Endothelial cell of umbilical vein (primary cell): ENCODE data around the gene CD200R1L. TPM values are rescaled to one million over a fixed set of nuclear protein-coding genes. Genes with fewer than 3 reads are reported as not detected.

Experiments used
- BruUV-seq: library from RNA; stranded (reverse); fragments of 400-500 nt; replicated peaks from 2 replicates; lab custom pipeline; 2021; lab: Mats Ljungman, UMichigan
- CTCF ChIA-PET: fragments of 300-600, 350-600 bp; sonication (Branson Sonifier 250); formaldehyde crosslinking; loops from one replicate; lab custom pipeline; 2021; ENCODE audit warnings: antibody characterized with exemption, inconsistent platforms; lab: Charles Lee
- POLR2A ChIA-PET: fragments of 300-600, 350-600 bp; sonication (Branson Sonifier 250); formaldehyde crosslinking; loops from one replicate; lab custom pipeline; 2021; ENCODE audit warnings: antibody characterized with exemption, inconsistent platforms; lab: Charles Lee
- DNase-seq: peaks from one replicate; pipeline ENCODE4 v3.0.0-alpha.2; 2011; ENCODE audit warnings: low read depth, low spot score
- FAIRE-seq: peaks from 2 replicates; lab custom pipeline; 2011; peaks lifted over from hg19 to GRCh38; lab: Jason Lieb, UNC
- H2AFZ ChIP-seq: 2 replicates; pipeline ENCODE4 v1.6.0; 2012; ENCODE audit warnings: low read depth, low read length, control low read depth, inconsistent platforms
- H3K27ac ChIP-seq: 2 replicates; pipeline ENCODE4 v1.5.1; 2011; ENCODE audit warnings: low read depth, mild to moderate bottlenecking, control low read depth, low read length, moderate library complexity; ENCODE audit not compliant: insufficient read depth
- H3K27me3 ChIP-seq, 2 experiments: 2 replicates each; pipeline versions ENCODE4 v1.6.0 to v1.6.1; 2011; ENCODE audit warnings: low read length in 2 of 2, mixed read lengths in 1 of 2; ENCODE audit not compliant: control insufficient read depth in 2 of 2, insufficient read depth in 2 of 2
- H3K36me3 ChIP-seq, 2 experiments: 2 replicates in 1 of 2; 3 replicates in 1 of 2; pipeline ENCODE4 v1.5.1; 2011; ENCODE audit warnings: low read length in 2 of 2, mild to moderate bottlenecking in 1 of 2, moderate library complexity in 1 of 2; ENCODE audit not compliant: control insufficient read depth in 2 of 2, insufficient read depth in 2 of 2; ENCODE audit errors: extremely low read depth in 1 of 2
- H3K4me1 ChIP-seq: 3 replicates; pipeline ENCODE4 v1.5.1; 2011; ENCODE audit warnings: mild to moderate bottlenecking, low read length; ENCODE audit not compliant: control insufficient read depth, insufficient read depth; ENCODE audit errors: extremely low read depth
- H3K4me2 ChIP-seq: 2 replicates; pipeline ENCODE4 v1.6.1; 2011; ENCODE audit warnings: low read length, control low read depth, mixed read lengths; ENCODE audit not compliant: insufficient read depth
- H3K4me3 ChIP-seq, 3 experiments: fragments of 200-600 bp in 1 of 3; sonication (generic), shearing (Covaris generic) in 1 of 3; replicated peaks in 1 of 3; 2 replicates each; pipeline ENCODE4 v1.5.1; 2011 to 2016; ENCODE audit warnings: control low read depth in 3 of 3, low read length in 3 of 3, mild to moderate bottlenecking in 2 of 3, inconsistent platforms in 1 of 3, low read depth in 1 of 3, moderate library complexity in 1 of 3; ENCODE audit not compliant: insufficient read depth in 1 of 3
- H3K79me2 ChIP-seq: 2 replicates; pipeline ENCODE4 v1.6.0; 2012; ENCODE audit warnings: low read length, inconsistent platforms; ENCODE audit not compliant: control insufficient read depth, insufficient read depth
- H3K9ac ChIP-seq: replicated peaks from 2 replicates; pipeline ENCODE3; 2011; ENCODE audit warnings: low read length, control low read depth; ENCODE audit not compliant: insufficient read depth; ENCODE audit errors: extremely low read depth
- H3K9me1 ChIP-seq: replicated peaks from 3 replicates; pipeline ENCODE4 v1.6.0; 2011; ENCODE audit warnings: mild to moderate bottlenecking, low read length; ENCODE audit not compliant: control insufficient read depth, insufficient read depth; ENCODE audit errors: extremely low read depth
- H3K9me3 ChIP-seq: replicated peaks from 2 replicates; pipeline ENCODE4 v1.5.1; 2012; ENCODE audit warnings: low read length, inconsistent platforms; ENCODE audit not compliant: control insufficient read depth, insufficient read depth
- H4K20me1 ChIP-seq: replicated peaks from 2 replicates; pipeline ENCODE3; 2011; ENCODE audit warnings: mild to moderate bottlenecking, low read length; ENCODE audit not compliant: control insufficient read depth, insufficient read depth; ENCODE audit errors: extremely low read depth
- CTCF ChIP-seq, 2 donors: IDR thresholded peaks; 1 replicate in 1 of 2; 2 replicates in 1 of 2; pipeline ENCODE4 v1.5.1; 2011; ENCODE audit warnings: low read length in 2 of 2, mild to moderate bottlenecking in 2 of 2, moderate library complexity in 2 of 2, control low read depth in 1 of 2, inconsistent platforms in 1 of 2, low read depth in 1 of 2; ENCODE audit not compliant: insufficient read depth in 1 of 2; ENCODE audit errors: extremely low read depth in 1 of 2
- EZH2 ChIP-seq: IDR thresholded peaks from 2 replicates; pipeline ENCODE4 v1.6.1; 2012; ENCODE audit warnings: borderline replicate concordance, low read depth, mild to moderate bottlenecking, moderate library complexity, low read length, inconsistent platforms; ENCODE audit not compliant: severe bottlenecking
- FOS ChIP-seq: IDR thresholded peaks from 2 replicates; pipeline ENCODE4 v1.6.1; 2011; ENCODE audit warnings: mild to moderate bottlenecking, low read length, moderate library complexity, borderline replicate concordance; ENCODE audit not compliant: insufficient read depth
- GATA2 ChIP-seq: IDR thresholded peaks from 2 replicates; pipeline ENCODE4 v1.7.0; 2011; ENCODE audit warnings: low read depth, mild to moderate bottlenecking, moderate library complexity, mixed read lengths, low read length; ENCODE audit not compliant: insufficient read length, insufficient read depth
- JUN ChIP-seq: IDR thresholded peaks from 2 replicates; pipeline ENCODE4 v1.6.1; 2011; ENCODE audit warnings: borderline replicate concordance, low read depth; ENCODE audit not compliant: insufficient read length, insufficient read depth
- MYC ChIP-seq: IDR thresholded peaks from one replicate; pipeline ENCODE4 v1.6.1; 2011; ENCODE audit warnings: mild to moderate bottlenecking, low read depth, low read length
- POLR2A ChIP-seq: IDR thresholded peaks from 2 replicates; pipeline ENCODE4 v1.6.1; 2012; ENCODE audit warnings: low read depth, mild to moderate bottlenecking, control low read depth, low read length
- POLR2AphosphoS5 ChIP-seq: IDR thresholded peaks from 2 replicates; pipeline ENCODE4 v1.6.1; 2012; ENCODE audit warnings: low read depth, mild to moderate bottlenecking, control low read depth, low read length, moderate library complexity; ENCODE audit not compliant: insufficient read depth
- dilution Hi-C: fragments of 300-500 bp; cut with MboI; formaldehyde crosslinking; loops from one replicate; pipeline ENCODE4 v1.15.0; 2019; ENCODE audit warnings: low sequenced_read_pairs; ENCODE audit not compliant: extremely low pct_ligation_motif_present
- intact Hi-C: fragments of 100-400 bp; cut with micrococcal nuclease; formaldehyde crosslinking; loops from one replicate; pipeline ENCODE4 v1.10.0; 2022
- polyA plus RNA-seq, 4 experiments: library from polyadenylated mRNA; depleted of rRNA in 3 of 4; stranded (reverse) in 3 of 4; unstranded in 1 of 4; fragments of >200 nt; gene quantifications; 2 replicates each; pipeline versions ENCODE4 v1.2.1 to v1.2.3, GENCODE V29; 2011 to 2012; ENCODE audit warnings: missing spikeins in 1 of 4
- total RNA-seq: library from RNA; stranded (reverse); gene quantifications from 2 replicates; pipeline ENCODE4 v1.2.3, GENCODE V29; 2021
- TF ChIP-seq, protein P1 (sequence below): IDR thresholded peaks from 2 replicates; pipeline ENCODE4 v1.6.1; 2011; ENCODE audit not compliant: insufficient read depth, insufficient read length

The CD200R1L gene
- total and polyA plus RNA-seq, 2 donors (not counting 3 experiments of a cell fraction or from before 2014, with no cell fraction given) = not detected

GRCh38 chr3:112813016-112813415, 33.6 kb downstream of the CD200R1L start:
- Histone ChIP-seq H3K9ac (no peak overlapping the region), H3K9me1 (no peaks in the 10 kb centered on the region), H3K27me3 (peaks cover 0 to 4% of the 10 kb centered on the region in 2 experiments), H3K9me3 (no peaks in the 10 kb centered on the region), H3K4me2 (no peak overlapping the region), H3K4me3 (no peak overlapping the region), H3K36me3 (no peaks in the 10 kb centered on the region), H4K20me1 (no peaks in the 10 kb centered on the region), H2AFZ (no peak overlapping the region), H3K4me1 (no peaks in the 10 kb centered on the region), H3K27ac (no peak overlapping the region), H3K79me2 (no peaks in the 10 kb centered on the region)
- FAIRE-seq = no peak
- dilution Hi-C loops (no loop called here), intact Hi-C loops (no loop called here)
- POLR2A ChIA-PET = interaction anchor here (1.1 kb wide), 1 partner anchor 171 kb away, joined by 3 read pairs; no protein-coding TSS in a partner anchor
- TF ChIP-seq EZH2 = no peak
- TF ChIP-seq GATA2 = no peak
- TF ChIP-seq POLR2A = no peak
- TF ChIP-seq CTCF (IDR thresholded peaks at IDR 0.05; ENCODE audit: extremely low read depth in 1 of 2, insufficient read depth in 1 of 2, low read depth in 1 of 2, low read length in 2 of 2) = no peak
- TF ChIP-seq MYC = no peak
- TF ChIP-seq FOS = no peak
- no peak for TF ChIP-seq JUN
- TF ChIP-seq, protein P1, sequence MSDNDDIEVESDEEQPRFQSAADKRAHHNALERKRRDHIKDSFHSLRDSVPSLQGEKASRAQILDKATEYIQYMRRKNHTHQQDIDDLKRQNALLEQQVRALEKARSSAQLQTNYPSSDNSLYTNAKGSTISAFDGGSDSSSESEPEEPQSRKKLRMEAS = no peak
- no peak for TF ChIP-seq POLR2AphosphoS5
- BruUV-seq = no TSS peak
- DNase-seq = no peak
- CTCF ChIA-PET = interaction anchor here (1.2 to 2.7 kb wide), 7 partner anchors 22 to 676 kb away, joined by 3 to 55 read pairs (median 16); partner anchors contain the start of gene CCDC80
